ENCODE data around the gene FRMD4A.

GRCh38 chr10:14262836-14263425 is 67.8 kb downstream of the FRMD4A start:
- TF ChIP-seq, protein P1, sequence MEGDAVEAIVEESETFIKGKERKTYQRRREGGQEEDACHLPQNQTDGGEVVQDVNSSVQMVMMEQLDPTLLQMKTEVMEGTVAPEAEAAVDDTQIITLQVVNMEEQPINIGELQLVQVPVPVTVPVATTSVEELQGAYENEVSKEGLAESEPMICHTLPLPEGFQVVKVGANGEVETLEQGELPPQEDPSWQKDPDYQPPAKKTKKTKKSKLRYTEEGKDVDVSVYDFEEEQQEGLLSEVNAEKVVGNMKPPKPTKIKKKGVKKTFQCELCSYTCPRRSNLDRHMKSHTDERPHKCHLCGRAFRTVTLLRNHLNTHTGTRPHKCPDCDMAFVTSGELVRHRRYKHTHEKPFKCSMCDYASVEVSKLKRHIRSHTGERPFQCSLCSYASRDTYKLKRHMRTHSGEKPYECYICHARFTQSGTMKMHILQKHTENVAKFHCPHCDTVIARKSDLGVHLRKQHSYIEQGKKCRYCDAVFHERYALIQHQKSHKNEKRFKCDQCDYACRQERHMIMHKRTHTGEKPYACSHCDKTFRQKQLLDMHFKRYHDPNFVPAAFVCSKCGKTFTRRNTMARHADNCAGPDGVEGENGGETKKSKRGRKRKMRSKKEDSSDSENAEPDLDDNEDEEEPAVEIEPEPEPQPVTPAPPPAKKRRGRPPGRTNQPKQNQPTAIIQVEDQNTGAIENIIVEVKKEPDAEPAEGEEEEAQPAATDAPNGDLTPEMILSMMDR (IDR thresholded peaks at IDR 0.05) = no peak
- no peak for TF ChIP-seq POLR2AphosphoS5 (IDR thresholded peaks at IDR 0.05)
